Upper lobe of left lung (tissue), 4 donors: Measurements from ENCODE around the gene IL1RN.

Experiments
- CTCF ChIP-seq, 6 experiments: fragments of 450-650 bp in 4 of 6; fragments of 200-600 bp in 2 of 6; sonication (generic) in 2 of 6; IDR thresholded peaks; one replicate each; pipeline ENCODE4 v1.5.1; 2016 to 2019; ENCODE audit warnings: antibody characterized with exemption in 6 of 6
- EP300 ChIP-seq, 4 donors: sonication (generic); formaldehyde crosslinking; IDR thresholded peaks; one replicate each; pipeline ENCODE4 v1.5.1; 2017; ENCODE audit warnings: antibody characterized with exemption in 4 of 4, control low read depth in 2 of 4
- POLR2A ChIP-seq, 4 donors: fragments of 450-650 bp; IDR thresholded peaks; one replicate each; pipeline ENCODE4 v1.5.1; 2016 to 2017; ENCODE audit warnings: antibody characterized with exemption in 4 of 4, mild to moderate bottlenecking in 2 of 4
- POLR2AphosphoS5 ChIP-seq, 2 donors: sonication (generic); formaldehyde crosslinking; IDR thresholded peaks; one replicate each; pipeline ENCODE4 v1.5.1; 2017; ENCODE audit warnings: antibody characterized with exemption in 2 of 2

DNA sequence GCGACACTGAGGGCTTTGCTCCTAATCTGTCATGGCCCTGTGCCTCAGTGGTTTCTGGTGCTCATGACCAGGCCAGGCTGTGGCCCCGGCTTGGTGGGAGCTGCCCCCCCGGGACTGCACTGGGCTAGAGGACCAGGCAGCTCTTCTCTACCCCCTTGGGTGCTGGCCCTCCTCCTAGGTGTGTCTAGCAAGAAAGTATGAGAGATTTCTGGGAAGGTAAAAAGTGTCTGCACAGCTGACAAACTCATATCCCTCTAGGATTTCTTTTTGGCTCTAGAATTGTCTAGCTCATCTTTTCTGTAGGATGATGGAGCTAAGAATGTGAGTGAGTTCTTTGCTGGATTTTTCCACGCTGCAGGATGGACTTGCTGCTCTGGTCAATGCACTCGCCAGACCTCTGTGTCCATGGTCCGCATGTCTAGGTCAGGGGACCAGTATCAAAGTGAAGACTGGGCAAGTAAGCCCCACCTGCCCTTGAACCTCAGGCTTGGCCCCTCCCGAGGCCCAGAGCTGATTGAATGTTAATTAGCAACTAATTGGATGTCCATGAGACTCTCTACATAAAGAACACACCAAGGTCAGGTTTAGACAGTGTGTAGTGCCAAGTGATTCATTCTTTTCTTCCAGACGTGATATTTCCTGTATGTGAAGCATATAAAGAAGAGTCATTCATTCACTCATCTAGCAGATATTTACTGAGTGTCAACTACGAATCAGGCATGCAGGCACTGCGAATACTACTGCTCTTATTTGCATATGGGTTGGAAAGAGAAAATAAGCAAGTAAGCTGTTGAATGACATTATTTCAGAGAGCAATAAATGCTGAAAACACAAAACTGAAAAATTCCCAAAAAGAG is 30.7 kb downstream of the IL1RN start:
- TF ChIP-seq POLR2A (IDR thresholded peaks at IDR 0.05) (no peak), CTCF (IDR thresholded peaks at IDR 0.05) (no peak), POLR2AphosphoS5 (IDR thresholded peaks at IDR 0.05) (no peak), EP300 (IDR thresholded peaks at IDR 0.05) (no peak)
